ENCODE measurements around the gene ZW10.

- TF ChIP-seq CTCF (IDR thresholded peaks at IDR 0.05; ENCODE audit: low read depth, low read length) (peak; percentile 88), EZH2phosphoT487 (IDR thresholded peaks at IDR 0.05; ENCODE audit: low read depth) (no peak)
These were observed at the start of gene ZW10 for GRCh38 chr11:113773416-113774173.
